ENCODE data around the gene MYBPC3.

- TF ChIP-seq POLR2A (IDR thresholded peaks at IDR 0.05) (no peak), CTCF (IDR thresholded peaks at IDR 0.05) (no peak), POLR2AphosphoS5 (IDR thresholded peaks at IDR 0.05) (no peak), EP300 (IDR thresholded peaks at IDR 0.05) (no peak)
These were observed 62.6 kb downstream of the MYBPC3 start for GRCh38 chr11:47289856-47290255.
